GM19463 (cell line): Measurements from ENCODE around the gene C22orf23.

ENCODE experiments used
- ATAC-seq: cut with Tn5 transposase; IDR thresholded peaks from one replicate; pipeline ENCODE4 v1.9.1; 2021; ENCODE audit warnings: mild to moderate bottlenecking, moderate library complexity; ENCODE audit not compliant: unreplicated experiment

The C22orf23 gene

GRCh38 chr22:37926771-37927636 is 26.4 kb downstream of the C22orf23 start:
- no peak for ATAC-seq

GRCh38 chr22:37926358-37926757 is 27.0 kb downstream of the C22orf23 start:
- ATAC-seq: no peak

- no peak for ATAC-seq
These were observed 27.6 kb downstream of the C22orf23 start for GRCh38 chr22:37925767-37926166.

GRCh38 chr22:37925330-37925729 is 28.1 kb downstream of the C22orf23 start:
- no peak for ATAC-seq

- ATAC-seq: no peak
These were observed 28.9 kb downstream of the C22orf23 start for GRCh38 chr22:37924386-37925065.

- ATAC-seq: no peak
These were observed 29.5 kb downstream of the C22orf23 start for GRCh38 chr22:37923927-37924326.

- ATAC-seq: no peak
These were observed 31.2 kb downstream of the C22orf23 start for GRCh38 chr22:37922191-37922590.

GRCh38 chr22:37920126-37920525 is 33.3 kb downstream of the C22orf23 start:
- ATAC-seq: no peak

GRCh38 chr22:37918580-37919270 is 34.7 kb downstream of the C22orf23 start:
- no peak for ATAC-seq

- no peak for ATAC-seq
These were observed 35.4 kb downstream of the C22orf23 start for GRCh38 chr22:37917874-37918548.

- no peak for ATAC-seq
These were observed 37.1 kb downstream of the C22orf23 start for GRCh38 chr22:37916311-37916710.

GRCh38 chr22:37913233-37913721 is 40.1 kb downstream of the C22orf23 start:
- ATAC-seq: no peak

- ATAC-seq: no peak
These were observed 41.2 kb downstream of the C22orf23 start for GRCh38 chr22:37912171-37912570.

- no peak for ATAC-seq
These were observed 41.7 kb downstream of the C22orf23 start for GRCh38 chr22:37911697-37912096.

GRCh38 chr22:37910890-37911672 is 42.3 kb downstream of the C22orf23 start:
- ATAC-seq: no peak

- no peak for ATAC-seq
These were observed 43.6 kb downstream of the C22orf23 start for GRCh38 chr22:37909766-37910165.

GRCh38 chr22:37907036-37907954 is 46.1 kb downstream of the C22orf23 start:
- ATAC-seq: no peak

- ATAC-seq: peak; percentile 31
These were observed 46.9 kb downstream of the C22orf23 start for GRCh38 chr22:37906364-37907008.
